GM12801 (cell line): Measurements from ENCODE around the gene SLC16A3.

Experiments used
- CTCF ChIP-seq: IDR thresholded peaks from one replicate; pipeline ENCODE4 v1.5.1; 2011; ENCODE audit warnings: control low read depth; ENCODE audit not compliant: insufficient read length; ENCODE audit errors: extremely low read depth

The SLC16A3 gene

GRCh38 chr17:82234211-82235055 is 5.6 kb downstream of the SLC16A3 start:
- no peak for TF ChIP-seq CTCF

- TF ChIP-seq CTCF = no peak
Measured at GRCh38 chr17:82235056-82235774, 6.4 kb downstream of the SLC16A3 start.

- TF ChIP-seq CTCF = no peak
Measured at GRCh38 chr17:82235775-82236141, 6.9 kb downstream of the SLC16A3 start.

GRCh38 chr17:82236142-82236971 is 7.5 kb downstream of the SLC16A3 start:
- no peak for TF ChIP-seq CTCF

GRCh38 chr17:82237083-82237745 is 8.4 kb downstream of the SLC16A3 start:
- TF ChIP-seq CTCF = no peak

GRCh38 chr17:82237746-82238471 is 9.1 kb downstream of the SLC16A3 start:
- TF ChIP-seq CTCF = no peak
